Gastroesophageal sphincter (tissue), 4 donors: ENCODE measurements around the gene MYO1C. TPM values are rescaled to one million over a fixed set of nuclear protein-coding genes. Genes with fewer than 3 reads are reported as not detected.
A peak's percentile ranks its signal among the peaks of the same experiment; 100 is the strongest.

ENCODE experiments used
- ATAC-seq: fragments of 150-250 bp; one replicate; pipeline ENCODE4 v1.9.1; 2016; ENCODE audit warnings: mild to moderate bottlenecking, moderate library complexity
- H3K27ac ChIP-seq, 4 donors: fragments of 200-600 bp; sonication (generic) in 3 of 4; 1 replicate in 3 of 4; 2 replicates in 1 of 4; pipeline ENCODE4 v1.5.1; 2016 to 2019
- H3K27me3 ChIP-seq: fragments of 200-600 bp; sonication (generic); one replicate; pipeline ENCODE4 v1.5.1; 2019
- H3K36me3 ChIP-seq, 2 donors: fragments of 200-600 bp; sonication (generic); one replicate each; pipeline ENCODE4 v1.5.1; 2019; ENCODE audit warnings: control low read depth in 1 of 2
- H3K4me1 ChIP-seq, 3 donors: fragments of 200-600 bp; sonication (generic); 1 replicate in 2 of 3; 2 replicates in 1 of 3; pipeline ENCODE4 v1.5.1; 2016 to 2019; ENCODE audit warnings: control low read depth in 2 of 3
- H3K4me3 ChIP-seq, 2 donors: fragments of 200-600 bp; sonication (generic); one replicate each; pipeline ENCODE4 v1.5.1; 2019; ENCODE audit warnings: mild to moderate bottlenecking in 1 of 2, moderate library complexity in 1 of 2
- H3K9me3 ChIP-seq, 3 donors: fragments of 200-600 bp; sonication (generic); one replicate each; pipeline ENCODE4 v1.5.1; 2017 to 2019; ENCODE audit warnings: control low read depth in 2 of 3
- EP300 ChIP-seq: sonication (generic); formaldehyde crosslinking; IDR thresholded peaks from one replicate; pipeline ENCODE4 v1.6.1; 2017; ENCODE audit warnings: antibody characterized with exemption, mild to moderate bottlenecking
- POLR2A ChIP-seq, 2 donors: fragments of 450-650 bp; IDR thresholded peaks; one replicate each; pipeline ENCODE4 v1.6.1; 2017; ENCODE audit warnings: antibody characterized with exemption in 2 of 2, mild to moderate bottlenecking in 2 of 2, moderate library complexity in 1 of 2
- POLR2AphosphoS5 ChIP-seq: sonication (generic); formaldehyde crosslinking; IDR thresholded peaks from one replicate; pipeline ENCODE4 v1.6.1; 2017; ENCODE audit warnings: antibody characterized with exemption
- WGBS, 2 donors: methylation state at CpG; one replicate each; pipeline ENCODE4 v1.1.5; 2018; ENCODE audit warnings: low coverage in 1 of 2; 5-methylcytosine and 5-hydroxymethylcytosine counted together
- total RNA-seq, 4 donors: library from RNA; depleted of rRNA; stranded (reverse); fragments of >200 nt; gene quantifications; one replicate each; pipeline ENCODE4 v1.1.0, GENCODE V29; 2016
- TF ChIP-seq, protein P1 (sequence below), 4 experiments: fragments of 200-600 bp in 2 of 4; fragments of 450-650 bp in 2 of 4; sonication (generic) in 1 of 4; IDR thresholded peaks; one replicate each; pipeline ENCODE4 v1.5.1; 2017 to 2019; ENCODE audit warnings: antibody characterized with exemption in 4 of 4, mild to moderate bottlenecking in 2 of 4, moderate library complexity in 2 of 4

MYO1C gene
- total RNA-seq, 4 donors from 2014 or later: 215 to 461 (median 287) TPM

DNA sequence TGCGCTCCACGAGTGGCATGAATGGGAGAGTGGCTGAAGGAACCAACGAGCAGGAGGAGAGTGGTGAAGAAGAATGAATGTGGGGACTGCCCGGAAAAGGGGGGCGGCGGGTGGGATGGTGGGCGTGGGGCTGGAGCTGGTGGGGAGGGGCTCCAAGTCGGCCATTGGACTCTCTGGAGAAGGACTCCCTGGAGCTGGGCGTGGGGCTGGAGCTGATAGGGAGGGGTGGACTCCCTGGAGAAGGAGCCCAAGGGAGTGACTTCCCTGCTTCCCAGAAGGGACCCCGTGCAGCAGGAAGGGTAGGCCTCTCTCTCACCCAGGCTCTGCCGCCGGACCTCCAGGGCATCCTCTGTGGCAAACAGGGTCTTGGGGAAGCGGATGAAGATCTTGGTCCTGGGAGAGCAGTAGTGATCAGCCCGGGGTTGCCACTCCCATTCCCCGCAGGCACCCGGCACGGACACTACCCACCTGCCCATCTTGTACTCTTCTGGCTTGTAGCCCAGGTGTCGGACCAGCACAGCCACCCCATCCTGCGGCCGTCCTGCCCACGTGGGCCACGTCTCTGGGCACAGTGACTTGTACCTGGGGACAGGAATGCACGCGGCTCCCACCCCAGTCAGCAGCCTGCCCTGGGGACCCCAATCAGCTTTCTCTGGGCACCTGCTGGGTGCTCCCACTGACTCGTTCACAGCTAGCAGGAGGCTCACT lies 21.6 kb downstream of the MYO1C start:
- ATAC-seq: no peak
- Histone ChIP-seq H3K4me1 (peaks cover 0 to 20% (median 0%) of the 10 kb centered on the region in 3 donors), H3K27ac (peak overlapping the region in 2 of 4 donors; percentile 16 to 27)

DNA sequence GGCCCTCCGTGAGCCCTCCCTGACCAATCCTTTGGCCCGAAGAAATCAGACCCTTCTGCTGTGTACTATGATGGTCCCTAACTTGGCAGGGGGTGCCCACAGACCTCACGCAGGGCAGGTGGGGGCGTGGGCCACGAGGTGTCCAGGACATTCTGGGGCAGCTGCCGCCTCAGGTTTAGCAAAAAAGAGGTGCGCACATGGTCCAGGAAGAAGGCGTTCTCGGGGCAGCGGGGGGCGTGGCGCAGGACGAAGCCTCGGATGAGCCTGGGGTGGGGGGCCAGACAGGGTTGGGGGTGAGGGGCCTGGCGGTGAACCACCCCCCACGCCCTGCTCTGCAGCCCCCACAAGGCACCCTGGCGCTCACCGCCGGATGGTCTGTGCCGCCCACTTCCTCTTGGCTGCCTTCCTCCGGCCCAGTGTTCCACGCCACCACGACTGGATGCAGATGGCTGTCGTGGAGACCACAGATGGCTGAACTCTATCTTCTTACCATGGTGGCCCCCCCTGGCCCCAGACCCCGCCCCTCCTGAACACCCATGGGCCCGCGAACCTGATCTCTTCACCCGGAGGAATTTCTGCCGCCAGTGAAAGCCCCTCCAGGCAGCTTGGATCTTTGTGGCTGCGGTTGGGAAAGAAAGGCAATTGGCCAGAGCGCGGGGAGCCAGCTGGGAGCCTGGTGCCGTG lies 22.3 kb downstream of the MYO1C start:
- no peak for ATAC-seq
- no peaks in the 10 kb centered on the region for H3K9me3 ChIP-seq
- H3K27ac ChIP-seq: peak overlapping the region in 2 of 4 donors; percentile 16 to 27
- peaks cover 0 to 13% (median 0%) of the 10 kb centered on the region in 3 donors for H3K4me1 ChIP-seq
- H3K36me3 ChIP-seq: peaks cover 0 to 100% of the 10 kb centered on the region in 2 donors
- H3K4me3 ChIP-seq: no peak overlapping the region
- WGBS, 2 donors: 56 to 73% methylated on average over 10 to 18 of the region's 33 CpGs
- TF ChIP-seq POLR2AphosphoS5 (no peak), EP300 (no peak)
- H3K27me3 ChIP-seq: no peaks in the 10 kb centered on the region

More for the DNA sequence above, 21.6 kb downstream of the MYO1C start:
- no peak for TF ChIP-seq POLR2AphosphoS5
- TF ChIP-seq POLR2A (IDR thresholded peaks at IDR 0.05): no peak
- TF ChIP-seq EP300: no peak
- TF ChIP-seq, protein P1, sequence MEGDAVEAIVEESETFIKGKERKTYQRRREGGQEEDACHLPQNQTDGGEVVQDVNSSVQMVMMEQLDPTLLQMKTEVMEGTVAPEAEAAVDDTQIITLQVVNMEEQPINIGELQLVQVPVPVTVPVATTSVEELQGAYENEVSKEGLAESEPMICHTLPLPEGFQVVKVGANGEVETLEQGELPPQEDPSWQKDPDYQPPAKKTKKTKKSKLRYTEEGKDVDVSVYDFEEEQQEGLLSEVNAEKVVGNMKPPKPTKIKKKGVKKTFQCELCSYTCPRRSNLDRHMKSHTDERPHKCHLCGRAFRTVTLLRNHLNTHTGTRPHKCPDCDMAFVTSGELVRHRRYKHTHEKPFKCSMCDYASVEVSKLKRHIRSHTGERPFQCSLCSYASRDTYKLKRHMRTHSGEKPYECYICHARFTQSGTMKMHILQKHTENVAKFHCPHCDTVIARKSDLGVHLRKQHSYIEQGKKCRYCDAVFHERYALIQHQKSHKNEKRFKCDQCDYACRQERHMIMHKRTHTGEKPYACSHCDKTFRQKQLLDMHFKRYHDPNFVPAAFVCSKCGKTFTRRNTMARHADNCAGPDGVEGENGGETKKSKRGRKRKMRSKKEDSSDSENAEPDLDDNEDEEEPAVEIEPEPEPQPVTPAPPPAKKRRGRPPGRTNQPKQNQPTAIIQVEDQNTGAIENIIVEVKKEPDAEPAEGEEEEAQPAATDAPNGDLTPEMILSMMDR (IDR thresholded peaks at IDR 0.05): no peak
- Histone ChIP-seq H3K27me3 (no peaks in the 10 kb centered on the region), H3K9me3 (no peaks in the 10 kb centered on the region), H3K4me3 (no peak overlapping the region), H3K36me3 (peaks cover 0 to 100% of the 10 kb centered on the region in 2 donors)
- WGBS, 2 donors: 68 to 70% methylated on average over 4 to 9 of the region's 25 CpGs

DNA sequence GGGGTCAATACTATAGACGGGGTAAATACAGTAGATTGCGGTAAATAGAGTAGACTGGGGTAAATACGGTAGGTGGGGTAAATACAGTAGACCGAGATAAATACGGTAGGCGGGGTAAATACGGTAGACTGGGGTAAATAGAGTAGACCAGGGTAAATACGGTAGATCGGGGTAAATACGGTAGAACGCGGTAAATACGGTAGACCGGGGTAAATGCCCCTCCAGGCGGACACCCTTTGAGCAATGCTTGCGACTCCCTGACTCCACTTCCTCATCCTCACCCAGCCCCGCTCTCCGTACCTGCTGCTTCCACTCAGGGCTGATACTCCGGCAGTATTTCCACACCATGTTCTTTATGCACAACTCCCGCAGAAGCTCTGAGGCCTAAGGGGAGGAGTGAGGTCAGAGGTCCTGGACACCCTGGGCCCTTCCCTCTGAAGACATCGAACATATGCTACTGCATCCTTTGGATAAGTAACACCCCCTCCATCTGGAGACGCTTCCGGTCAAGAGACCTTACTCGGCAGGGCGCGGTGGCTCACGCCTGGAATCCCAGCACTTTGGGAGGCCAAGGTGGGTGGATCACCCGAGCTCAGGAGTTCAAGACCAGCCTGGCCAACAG lies 23.1 kb downstream of the MYO1C start:
- H3K27me3 ChIP-seq: no peaks in the 10 kb centered on the region
- no peak overlapping the region for H3K27ac ChIP-seq
- TF ChIP-seq POLR2AphosphoS5: no peak
- TF ChIP-seq, protein P1 (IDR thresholded peaks at IDR 0.05): no peak
- TF ChIP-seq EP300: no peak
- TF ChIP-seq POLR2A (IDR thresholded peaks at IDR 0.05): no peak
- no peaks in the 10 kb centered on the region for H3K9me3 ChIP-seq
- ATAC-seq: no peak
- H3K4me3 ChIP-seq: no peak overlapping the region
- peaks cover 0 to 100% of the 10 kb centered on the region in 2 donors for H3K36me3 ChIP-seq
- WGBS, 2 donors: 57 to 65% methylated on average over 20 of the region's 28 CpGs
- H3K4me1 ChIP-seq: peaks cover 0 to 5% (median 0%) of the 10 kb centered on the region in 3 donors

DNA sequence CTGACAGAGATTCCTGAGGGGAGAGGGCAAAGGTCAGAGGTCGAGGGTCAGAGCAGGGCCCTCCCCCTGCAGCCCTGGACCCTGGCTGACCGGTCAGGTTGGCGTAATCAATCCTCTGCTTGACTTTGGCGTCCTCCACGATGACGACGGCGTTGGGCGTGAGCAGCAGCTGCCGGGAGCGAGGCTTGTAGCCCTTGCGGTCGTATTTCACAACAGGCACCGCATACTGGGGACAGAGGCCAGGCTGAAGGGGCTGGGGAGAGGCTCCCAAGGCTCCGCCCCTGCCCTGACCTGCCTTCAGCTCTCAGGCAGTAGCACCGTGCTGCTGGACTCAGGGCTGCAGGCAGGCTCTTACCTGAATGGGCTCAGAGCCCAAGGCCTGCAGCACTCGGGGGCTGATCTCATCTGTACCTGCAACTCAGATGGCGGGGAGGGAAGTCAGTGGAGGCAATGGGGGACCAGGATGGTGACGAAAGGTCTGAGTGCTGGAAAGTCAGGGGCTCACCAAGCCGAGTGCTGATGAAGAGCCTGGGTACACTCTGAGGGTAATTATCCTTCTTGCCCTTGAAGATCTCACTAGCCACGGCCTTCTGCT lies 24.5 kb downstream of the MYO1C start:
- TF ChIP-seq POLR2A (IDR thresholded peaks at IDR 0.05) (no peak), EP300 (no peak), POLR2AphosphoS5 (peak; percentile 41)
- Histone ChIP-seq H3K27ac (peak overlapping the region in 3 of 4 donors; percentile 37 to 55 (median 39)), H3K36me3 (peaks cover 0 to 92% of the 10 kb centered on the region in 2 donors), H3K27me3 (no peaks in the 10 kb centered on the region), H3K4me3 (no peak overlapping the region), H3K4me1 (peaks cover 0 to 14% (median 0%) of the 10 kb centered on the region in 3 donors), H3K9me3 (no peaks in the 10 kb centered on the region)
- 50 to 90% methylated on average over 1 to 2 of the region's 21 CpGs for WGBS, 2 donors
- ATAC-seq: peak; percentile 72

DNA sequence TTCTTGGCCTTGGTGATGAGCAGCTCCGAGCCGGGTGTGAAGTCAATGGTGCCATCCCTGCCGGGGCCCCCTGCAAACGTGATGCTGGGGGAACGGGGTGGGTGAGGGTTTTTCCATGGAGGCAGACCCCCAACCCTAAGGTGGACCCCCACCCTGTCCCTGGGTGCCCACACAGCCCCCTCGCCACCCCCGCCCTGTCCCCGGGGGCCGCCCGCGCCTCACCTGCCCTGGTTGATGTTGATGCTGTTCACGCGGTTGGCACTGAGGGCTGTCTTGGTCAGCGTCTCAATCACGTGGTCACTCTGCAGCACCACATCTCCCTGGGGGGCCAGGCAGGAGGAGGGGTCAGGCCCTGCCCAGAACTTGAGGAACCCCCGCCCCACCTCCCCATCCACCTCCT lies 25.2 kb downstream of the MYO1C start:
- 85% methylated on average over 8 of the region's 16 CpGs; no CpG with 5 or more reads in 1 of the 2 donors for WGBS, 2 donors
- no peak for TF ChIP-seq POLR2AphosphoS5
- TF ChIP-seq, protein P1 (IDR thresholded peaks at IDR 0.05): no peak
- TF ChIP-seq EP300: no peak
- TF ChIP-seq POLR2A (IDR thresholded peaks at IDR 0.05): no peak
- Histone ChIP-seq H3K4me3 (no peak overlapping the region), H3K27me3 (no peaks in the 10 kb centered on the region), H3K36me3 (peaks cover 0 to 85% of the 10 kb centered on the region in 2 donors), H3K9me3 (no peaks in the 10 kb centered on the region), H3K27ac (peak overlapping the region in 2 of 4 donors; percentile 16 to 55), H3K4me1 (peaks cover 0 to 21% (median 0%) of the 10 kb centered on the region in 3 donors)
- ATAC-seq: no peak
